Mammary epithelial cell (primary cell): ENCODE measurements around the gene GSDMA.

Experiments used
- CTCF ChIP-seq, 2 donors: IDR thresholded peaks in 1 of 2; conservative IDR thresholded peaks in 1 of 2; 2 replicates each; pipeline ENCODE4 v1.5.1; 2011 to 2012; ENCODE audit warnings: inconsistent platforms in 2 of 2, low read length in 2 of 2, mild to moderate bottlenecking in 2 of 2, control low read depth in 1 of 2, low read depth in 1 of 2; ENCODE audit not compliant: insufficient read depth in 1 of 2; ENCODE audit errors: extremely low read depth in 1 of 2
- EZH2 ChIP-seq: IDR thresholded peaks from 2 replicates; pipeline ENCODE4 v1.6.1; 2012; ENCODE audit warnings: low read length, inconsistent platforms, borderline replicate concordance

GRCh38 chr17:40018211-40019121 lies 55.7 kb downstream of the GSDMA start:
- TF ChIP-seq CTCF (conservative IDR thresholded peaks at IDR 0.05 in 1 of 2, IDR thresholded peaks at IDR 0.05 in 1 of 2; ENCODE audit: extremely low read depth in 1 of 2, insufficient read depth in 1 of 2, low read depth in 1 of 2, low read length in 2 of 2) (no peak), EZH2 (no peak)
